Parathyroid adenoma (tissue), 2 donors: ENCODE data around the gene ZBTB8OS.

Experiments used
- H2AFZ ChIP-seq: fragments of 300-600 bp; sonication (generic); one replicate; pipeline ENCODE4 v1.7.0; 2017; ENCODE audit warnings: antibody characterized with exemption, mild to moderate bottlenecking
- H3K27ac ChIP-seq: fragments of 300-600 bp; sonication (generic); one replicate; pipeline ENCODE4 v1.7.0; 2017
- H3K27me3 ChIP-seq: fragments of 300-600 bp; sonication (generic); one replicate; pipeline ENCODE4 v1.7.0; 2017; ENCODE audit warnings: low read length; ENCODE audit not compliant: control insufficient read depth, insufficient read depth
- H3K36me3 ChIP-seq: fragments of 300-600 bp; sonication (generic); one replicate; pipeline ENCODE4 v1.7.0; 2017; ENCODE audit warnings: low read length; ENCODE audit not compliant: control insufficient read depth, insufficient read depth
- H3K4me1 ChIP-seq: fragments of 300-600 bp; sonication (generic); one replicate; pipeline ENCODE4 v1.7.0; 2017; ENCODE audit warnings: control low read depth
- H3K4me2 ChIP-seq: fragments of 300-600 bp; sonication (generic); one replicate; pipeline ENCODE4 v1.7.0; 2017; ENCODE audit warnings: low read length
- H3K4me3 ChIP-seq: fragments of 300-600 bp; sonication (generic); one replicate; pipeline ENCODE4 v1.7.0; 2017; ENCODE audit warnings: low read depth, low read length
- H3K79me2 ChIP-seq: fragments of 300-600 bp; sonication (generic); one replicate; pipeline ENCODE4 v1.7.0; 2017; ENCODE audit warnings: control low read depth
- H3K9ac ChIP-seq: fragments of 300-600 bp; sonication (generic); one replicate; pipeline ENCODE4 v1.7.0; 2017; ENCODE audit warnings: mild to moderate bottlenecking
- H3K9me3 ChIP-seq: fragments of 300-600 bp; sonication (generic); one replicate; pipeline ENCODE4 v1.7.0; 2017; ENCODE audit warnings: low read length; ENCODE audit not compliant: control insufficient read depth
- TF ChIP-seq, protein P1 (sequence below): fragments of 300-600 bp; sonication (generic); IDR thresholded peaks from one replicate; pipeline ENCODE4 v1.7.0; 2017; ENCODE audit warnings: antibody characterized with exemption, mild to moderate bottlenecking
- donor health status: primary hyperparathyroidism.

Gene ZBTB8OS

DNA sequence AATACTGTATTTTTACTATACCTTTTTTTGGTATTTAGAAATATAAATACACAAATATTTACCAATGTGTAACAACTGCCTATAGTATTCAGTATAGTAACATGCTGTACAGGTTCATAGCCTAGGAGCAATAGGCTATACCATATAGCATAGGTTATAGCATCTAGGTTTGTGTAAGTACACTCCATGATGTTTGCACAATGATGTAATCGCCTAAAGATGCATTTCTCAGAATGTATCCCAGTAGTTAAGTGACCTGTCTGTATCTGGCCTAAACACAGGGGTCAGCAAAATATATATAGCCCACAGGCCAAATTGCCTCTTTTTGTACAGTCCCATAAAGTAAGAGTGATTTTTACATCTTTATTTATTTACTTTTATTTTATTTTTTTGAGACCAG, 24.2 kb downstream of the ZBTB8OS start:
- no peaks in the 10 kb centered on the region for H3K4me1 ChIP-seq
- no peak overlapping the region for H3K27ac ChIP-seq
- H3K27me3 ChIP-seq = no peaks in the 10 kb centered on the region
- no peaks in the 10 kb centered on the region for H3K36me3 ChIP-seq
- H2AFZ ChIP-seq = no peak overlapping the region
- H3K4me3 ChIP-seq = no peak overlapping the region
- no peaks in the 10 kb centered on the region for H3K9me3 ChIP-seq
- no peak overlapping the region for H3K9ac ChIP-seq
- H3K79me2 ChIP-seq = no peaks in the 10 kb centered on the region
- TF ChIP-seq, protein P1, sequence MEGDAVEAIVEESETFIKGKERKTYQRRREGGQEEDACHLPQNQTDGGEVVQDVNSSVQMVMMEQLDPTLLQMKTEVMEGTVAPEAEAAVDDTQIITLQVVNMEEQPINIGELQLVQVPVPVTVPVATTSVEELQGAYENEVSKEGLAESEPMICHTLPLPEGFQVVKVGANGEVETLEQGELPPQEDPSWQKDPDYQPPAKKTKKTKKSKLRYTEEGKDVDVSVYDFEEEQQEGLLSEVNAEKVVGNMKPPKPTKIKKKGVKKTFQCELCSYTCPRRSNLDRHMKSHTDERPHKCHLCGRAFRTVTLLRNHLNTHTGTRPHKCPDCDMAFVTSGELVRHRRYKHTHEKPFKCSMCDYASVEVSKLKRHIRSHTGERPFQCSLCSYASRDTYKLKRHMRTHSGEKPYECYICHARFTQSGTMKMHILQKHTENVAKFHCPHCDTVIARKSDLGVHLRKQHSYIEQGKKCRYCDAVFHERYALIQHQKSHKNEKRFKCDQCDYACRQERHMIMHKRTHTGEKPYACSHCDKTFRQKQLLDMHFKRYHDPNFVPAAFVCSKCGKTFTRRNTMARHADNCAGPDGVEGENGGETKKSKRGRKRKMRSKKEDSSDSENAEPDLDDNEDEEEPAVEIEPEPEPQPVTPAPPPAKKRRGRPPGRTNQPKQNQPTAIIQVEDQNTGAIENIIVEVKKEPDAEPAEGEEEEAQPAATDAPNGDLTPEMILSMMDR = no peak
- H3K4me2 ChIP-seq = no peak overlapping the region

DNA sequence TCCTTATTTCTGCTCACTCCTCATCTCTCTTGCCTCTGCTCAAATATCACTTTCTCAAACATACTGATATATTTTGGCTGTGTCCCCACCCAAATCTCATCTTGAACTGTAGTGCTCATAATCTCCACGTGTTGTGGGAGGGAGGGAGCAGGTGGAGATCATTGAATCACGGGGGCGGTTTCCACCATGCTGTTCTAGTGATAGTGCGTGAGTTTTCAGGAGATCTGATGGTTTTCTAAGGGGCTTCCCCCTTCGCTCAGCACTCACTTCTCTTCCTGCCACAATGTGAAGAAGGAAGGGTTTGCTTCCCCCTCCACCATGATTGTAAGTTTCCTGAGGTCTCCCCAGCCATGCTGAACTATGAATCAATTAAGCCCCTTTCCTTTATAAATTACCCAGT, 26.6 kb downstream of the ZBTB8OS start:
- Histone ChIP-seq H3K36me3 (no peaks in the 10 kb centered on the region), H3K9me3 (no peaks in the 10 kb centered on the region), H3K4me1 (no peaks in the 10 kb centered on the region), H2AFZ (no peak overlapping the region), H3K27me3 (no peaks in the 10 kb centered on the region), H3K9ac (no peak overlapping the region), H3K79me2 (no peaks in the 10 kb centered on the region), H3K27ac (no peak overlapping the region), H3K4me2 (no peak overlapping the region), H3K4me3 (no peak overlapping the region)
- TF ChIP-seq, protein P1 = no peak

DNA sequence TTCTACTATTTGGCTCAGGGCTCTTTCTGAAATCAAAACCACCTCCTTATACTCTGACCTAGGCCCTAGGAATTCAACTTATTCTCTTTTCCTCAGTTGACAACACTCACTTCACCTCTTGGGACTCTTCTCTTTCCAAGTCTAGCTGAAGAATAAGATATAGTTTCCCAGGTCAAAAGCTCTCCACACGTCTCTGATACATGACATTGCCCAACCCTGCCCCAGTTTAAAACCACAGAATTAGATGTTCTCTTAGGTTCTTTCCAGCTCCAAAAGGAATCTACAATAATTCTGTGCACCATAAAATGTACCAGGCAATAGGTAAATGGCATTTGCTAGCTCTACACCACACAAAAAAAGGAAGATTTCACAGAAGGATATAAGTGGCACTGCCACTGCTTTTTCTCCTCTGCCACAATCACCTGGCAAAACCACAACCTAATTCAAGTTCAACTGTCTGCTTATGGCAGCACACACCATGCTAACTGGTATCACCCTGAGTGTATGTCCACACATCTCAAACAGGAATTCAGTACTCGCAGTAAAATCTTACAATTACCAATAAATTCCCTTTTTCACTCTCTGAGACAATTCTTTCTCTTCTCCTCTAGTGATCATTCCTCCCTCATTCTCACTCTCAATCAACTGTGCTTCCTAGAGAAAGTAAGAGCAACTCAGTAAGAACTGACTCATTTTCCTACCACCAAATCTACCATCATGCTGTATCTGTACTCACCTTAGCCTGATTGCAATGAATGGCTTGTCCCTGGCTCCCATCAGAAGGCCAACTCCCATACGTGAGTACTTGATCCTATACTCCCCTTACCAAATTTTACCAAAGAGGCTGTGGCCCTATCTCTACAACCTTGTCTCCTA, 27.3 kb downstream of the ZBTB8OS start:
- Histone ChIP-seq H3K36me3 (no peaks in the 10 kb centered on the region), H3K79me2 (no peaks in the 10 kb centered on the region), H3K4me2 (no peak overlapping the region), H3K9ac (no peak overlapping the region), H2AFZ (no peak overlapping the region), H3K27me3 (no peaks in the 10 kb centered on the region), H3K4me3 (no peak overlapping the region), H3K27ac (no peak overlapping the region), H3K9me3 (no peaks in the 10 kb centered on the region), H3K4me1 (no peaks in the 10 kb centered on the region)
- TF ChIP-seq, protein P1 = no peak

DNA sequence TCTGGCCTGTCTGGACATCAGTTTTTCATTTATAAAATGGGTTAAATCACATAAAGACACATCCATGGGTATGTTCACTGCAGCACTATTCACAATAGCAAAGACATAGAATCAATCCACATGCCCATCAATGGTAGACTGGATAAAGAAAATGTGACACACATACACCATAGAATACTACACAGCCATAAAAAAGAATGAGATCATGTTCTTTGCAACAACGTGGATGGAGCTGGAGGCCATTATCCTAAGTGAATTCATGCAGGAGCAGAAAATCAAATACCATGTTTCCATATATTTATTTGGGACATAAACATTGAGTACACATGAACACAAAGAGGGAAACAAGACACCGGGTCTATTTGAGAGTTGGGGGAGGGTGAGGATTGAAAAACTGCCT, 28.1 kb downstream of the ZBTB8OS start:
- no peak overlapping the region for H2AFZ ChIP-seq
- H3K36me3 ChIP-seq = no peaks in the 10 kb centered on the region
- H3K27me3 ChIP-seq = no peaks in the 10 kb centered on the region
- H3K4me3 ChIP-seq = no peak overlapping the region
- TF ChIP-seq, protein P1 = no peak
- no peaks in the 10 kb centered on the region for H3K4me1 ChIP-seq
- H3K79me2 ChIP-seq = no peaks in the 10 kb centered on the region
- no peaks in the 10 kb centered on the region for H3K9me3 ChIP-seq
- no peak overlapping the region for H3K27ac ChIP-seq
- no peak overlapping the region for H3K9ac ChIP-seq
- H3K4me2 ChIP-seq = no peak overlapping the region
